SK-N-SH (cell line): ENCODE results near the gene EVL.

Experiments
- CTCF ChIP-seq: fragments of 200-600 bp; sonication (generic); IDR thresholded peaks from 2 replicates; pipeline ENCODE4 v1.6.1; 2017; ENCODE audit warnings: antibody characterized with exemption, mild to moderate bottlenecking, moderate library complexity
- ELF1 ChIP-seq: IDR thresholded peaks from 2 replicates; pipeline ENCODE4 v1.4.0; 2012
- JUND ChIP-seq: IDR thresholded peaks from 2 replicates; pipeline ENCODE4 v1.4.0; 2012

GRCh38 chr14:100027771-100028490 is 37.3 kb upstream of the EVL start:
- no peak for TF ChIP-seq ELF1
- TF ChIP-seq CTCF = no peak
- no peak for TF ChIP-seq JUND
